Endodermal cell (in vitro differentiated cells): ENCODE results near the gene MIDN. TPM values are rescaled to one million over a fixed set of nuclear protein-coding genes. Genes with fewer than 3 reads are reported as not detected.

Source experiments
- DNase-seq: peaks from one replicate; pipeline ENCODE4 v3.0.0-alpha.2; 2017
- H3K27ac ChIP-seq: 2 replicates; pipeline ENCODE4 v1.5.1; 2013; ENCODE audit warnings: mild to moderate bottlenecking, low read depth, low read length, moderate library complexity
- H3K27me3 ChIP-seq: 2 replicates; pipeline ENCODE4 v1.6.1; 2013; ENCODE audit warnings: mild to moderate bottlenecking, low read length, moderate library complexity; ENCODE audit not compliant: insufficient read depth, control insufficient read depth, poor library complexity, severe bottlenecking
- H3K36me3 ChIP-seq: 2 replicates; pipeline ENCODE4 v1.7.0; 2013; ENCODE audit warnings: mild to moderate bottlenecking, low read length, moderate library complexity; ENCODE audit not compliant: control insufficient read depth, insufficient read depth
- H3K4me1 ChIP-seq: one replicate; pipeline ENCODE4 v1.7.0; 2013; ENCODE audit warnings: low read length; ENCODE audit not compliant: control insufficient read depth, insufficient read depth
- H3K4me3 ChIP-seq: 2 replicates; pipeline ENCODE4 v1.5.1; 2013; ENCODE audit warnings: mild to moderate bottlenecking, low read length, moderate library complexity
- H3K9ac ChIP-seq: 2 replicates; pipeline ENCODE4 v1.6.1; 2013; ENCODE audit warnings: mild to moderate bottlenecking, low read length, moderate library complexity; ENCODE audit not compliant: poor library complexity, severe bottlenecking; ENCODE audit errors: extremely low read depth
- H3K9me3 ChIP-seq: 2 replicates; pipeline ENCODE4 v1.6.1; 2013; ENCODE audit warnings: mild to moderate bottlenecking, low read length, moderate library complexity; ENCODE audit not compliant: control insufficient read depth
- H3K27ac Mint-ChIP-seq: 2 replicates; pipeline ENCODE4 v1.8.0; 2020; ENCODE audit warnings: mixed read lengths
- H3K27me3 Mint-ChIP-seq: 2 replicates; pipeline ENCODE4 v1.8.0; 2021; ENCODE audit warnings: mild to moderate bottlenecking, mixed read lengths; ENCODE audit not compliant: insufficient read depth
- H3K36me3 Mint-ChIP-seq: 2 replicates; pipeline ENCODE4 v1.8.0; 2020; ENCODE audit warnings: low read depth, mixed read lengths
- H3K4me1 Mint-ChIP-seq: 2 replicates; pipeline ENCODE4 v1.8.0; 2020; ENCODE audit warnings: mixed read lengths
- H3K4me3 Mint-ChIP-seq: 2 replicates; pipeline ENCODE4 v1.8.0; 2020; ENCODE audit warnings: mild to moderate bottlenecking, moderate library complexity, mixed read lengths
- H3K9me3 Mint-ChIP-seq: 2 replicates; pipeline ENCODE4 v1.8.0; 2020; ENCODE audit warnings: mild to moderate bottlenecking, mixed read lengths
- CTCF ChIP-seq: fragments of 200-600 bp; sonication (generic); conservative IDR thresholded peaks from 2 replicates; pipeline ENCODE4 v1.5.0; 2021; ENCODE audit warnings: antibody characterized with exemption, mild to moderate bottlenecking
- WGBS, 2 experiments: methylation state at CpG; one replicate each; pipeline versions ENCODE4 v1.1.5 to v1.1.7; 2013; ENCODE audit warnings: missing lambda C conversion rate in 2 of 2, mixed read lengths in 1 of 2; ENCODE audit not compliant: insufficient coverage in 1 of 2, insufficient read length in 1 of 2; 5-methylcytosine and 5-hydroxymethylcytosine counted together
- total RNA-seq, 2 donors: library from RNA; stranded (reverse); fragmentation: NEBNext Ultra II Directional in 1 of 2; extraction: Animal tissue kit (Norgen Biotek cat#: 25700) in 1 of 2; gene quantifications; 2 replicates in 1 of 2; 3 replicates in 1 of 2; pipeline ENCODE4 v1.2.1, GENCODE V29; 2021

Gene MIDN
- total RNA-seq, 2 donors from 2014 or later = 183 to 185 TPM

GRCh38 chr19:1236576-1236975 is 11.8 kb upstream of the MIDN start:
- no peaks in the 10 kb centered on the region for H3K9me3 ChIP-seq
- H3K27me3 Mint-ChIP-seq = no peaks in the 10 kb centered on the region
- no peak overlapping the region for H3K9ac ChIP-seq
- H3K27ac Mint-ChIP-seq = no peak overlapping the region
- TF ChIP-seq CTCF = no peak
- no peak for DNase-seq
- H3K4me3 ChIP-seq = peak overlapping the region; percentile 78
- H3K36me3 Mint-ChIP-seq = peaks cover 13% of the 10 kb centered on the region
- H3K4me1 ChIP-seq = no peaks in the 10 kb centered on the region
- peaks cover 10% of the 10 kb centered on the region for H3K36me3 ChIP-seq
- H3K4me1 Mint-ChIP-seq = peaks cover 9% of the 10 kb centered on the region
- peak overlapping the region; percentile 85 for H3K27ac ChIP-seq
- peak overlapping the region; percentile 60 for H3K4me3 Mint-ChIP-seq
- H3K9me3 Mint-ChIP-seq = no peaks in the 10 kb centered on the region
- WGBS, 2 experiments = 17 to 36% methylated on average over 6 to 38 of the region's 42 CpGs
- H3K27me3 ChIP-seq = no peaks in the 10 kb centered on the region

- Mint-ChIP-seq H3K4me3 (peak overlapping the region; percentile 60), H3K36me3 (peaks cover 11% of the 10 kb centered on the region), H3K9me3 (no peaks in the 10 kb centered on the region), H3K4me1 (peaks cover 9% of the 10 kb centered on the region), H3K27ac (no peak overlapping the region), H3K27me3 (no peaks in the 10 kb centered on the region)
- 1 to 3% methylated on average over 23 to 60 of the region's 60 CpGs for WGBS, 2 experiments
- no peaks in the 10 kb centered on the region for H3K27me3 ChIP-seq
- peaks cover 9% of the 10 kb centered on the region for H3K36me3 ChIP-seq
- DNase-seq = peak; percentile 67
- no peaks in the 10 kb centered on the region for H3K4me1 ChIP-seq
- TF ChIP-seq CTCF = no peak
- peak overlapping the region; percentile 57 for H3K27ac ChIP-seq
- H3K4me3 ChIP-seq = peak overlapping the region; percentile 78
- no peaks in the 10 kb centered on the region for H3K9me3 ChIP-seq
- peak overlapping the region; percentile 47 for H3K9ac ChIP-seq
Measured at GRCh38 chr19:1237027-1237659, 11.2 kb upstream of the MIDN start.

GRCh38 chr19:1237754-1238368 is 10.5 kb upstream of the MIDN start, which contains the start of gene CBARP:
Gene CBARP, minus strand, starts transcription at chr19:1238005. Its CDS starts 1,905 bp downstream, at chr19:1236100.
- WGBS, 2 experiments = 1% methylated on average over 18 to 87 of the region's 87 CpGs
- H3K9me3 ChIP-seq = no peaks in the 10 kb centered on the region
- H3K27me3 ChIP-seq = no peaks in the 10 kb centered on the region
- H3K27ac ChIP-seq = peak within 1 kb of the TSS; percentile 57
- H3K4me1 ChIP-seq = no peaks in the 10 kb centered on the region
- Mint-ChIP-seq H3K27ac (peak within 1 kb of the TSS; percentile 85), H3K27me3 (no peaks in the 10 kb centered on the region), H3K9me3 (no peaks in the 10 kb centered on the region), H3K4me3 (peak within 1 kb of the TSS; percentile 76), H3K36me3 (peaks cover 5% of the 10 kb centered on the region), H3K4me1 (peaks cover 9% of the 10 kb centered on the region)
- peak; percentile 83 for DNase-seq
- no peak for TF ChIP-seq CTCF
- H3K4me3 ChIP-seq = peak within 1 kb of the TSS; percentile 78
- peaks cover 3% of the 10 kb centered on the region for H3K36me3 ChIP-seq
- peak within 1 kb of the TSS; percentile 47 for H3K9ac ChIP-seq
